Measurements from ENCODE around the gene ZFHX2.

ZFHX2 gene

DNA sequence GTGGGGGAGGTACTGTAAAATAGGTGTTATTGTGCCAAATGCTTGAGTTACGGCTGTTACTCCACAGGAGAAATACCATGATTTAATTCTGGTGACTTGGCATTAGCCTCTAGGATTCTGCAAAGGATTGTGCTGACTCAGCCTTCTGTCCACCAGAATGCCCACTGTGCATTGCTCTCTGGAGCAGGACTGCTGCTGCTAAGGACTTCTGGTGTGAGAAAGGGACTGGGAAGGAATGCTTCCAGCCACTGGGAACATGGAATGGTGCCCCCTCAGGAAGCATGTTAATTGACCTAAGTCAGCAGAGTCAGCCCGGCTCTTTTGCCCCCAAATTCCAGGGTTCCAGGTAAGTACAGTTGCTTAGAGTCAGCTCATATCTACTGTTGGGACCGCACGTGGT is 32.9 kb downstream of the ZFHX2 start:
- DNase-seq (ENCODE audit: low read depth): no peak

DNA sequence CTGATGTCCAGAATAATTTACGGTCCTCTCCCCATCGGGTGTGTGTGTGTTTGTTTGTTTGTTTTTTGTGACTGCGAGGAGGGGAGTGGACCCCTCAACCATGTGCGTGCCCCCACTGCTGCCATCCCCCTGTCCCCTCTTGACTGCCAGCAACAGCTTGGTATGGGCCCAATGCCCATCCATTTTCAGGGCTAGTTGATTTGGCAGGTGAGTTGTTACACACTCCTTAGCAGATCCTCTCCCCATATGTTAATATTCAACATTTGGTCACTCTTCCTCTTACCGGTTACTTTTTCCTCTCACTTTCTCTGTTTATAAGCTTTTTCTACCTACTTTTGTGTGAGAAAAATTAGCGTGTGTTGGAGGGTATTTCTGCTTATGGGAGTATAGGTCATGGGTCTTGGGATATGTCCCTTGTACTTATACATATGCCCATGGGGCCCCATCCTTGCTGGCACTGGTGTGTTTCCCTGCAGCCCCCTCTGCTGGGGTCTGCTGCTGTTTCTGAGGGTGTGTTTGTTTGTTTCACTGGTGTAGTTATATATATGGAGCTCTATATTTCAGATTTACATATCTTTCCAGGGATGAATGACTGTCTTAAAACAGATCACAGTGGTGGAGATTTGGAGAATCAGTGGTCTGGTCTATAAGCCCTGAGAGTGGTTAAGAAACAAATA is 33.8 kb downstream of the ZFHX2 start:
- DNase-seq (ENCODE audit: low read depth): no peak

DNA sequence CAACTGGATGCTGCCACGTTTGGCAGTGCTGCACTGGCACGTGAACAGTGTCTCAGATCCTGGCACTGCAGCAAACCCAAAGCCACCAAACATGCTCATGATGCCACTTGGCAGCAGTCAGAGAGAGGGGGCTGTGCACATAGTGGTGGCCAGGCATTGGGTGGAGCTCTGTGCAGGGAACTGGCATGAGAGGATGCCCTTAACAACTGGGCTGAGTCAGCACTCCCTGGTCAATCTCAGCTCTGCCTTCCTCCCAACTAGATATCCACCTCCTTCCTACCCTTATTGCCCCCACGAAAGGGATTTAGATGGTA is 37.0 kb downstream of the ZFHX2 start:
- DNase-seq (ENCODE audit: low read depth): no peak

DNA sequence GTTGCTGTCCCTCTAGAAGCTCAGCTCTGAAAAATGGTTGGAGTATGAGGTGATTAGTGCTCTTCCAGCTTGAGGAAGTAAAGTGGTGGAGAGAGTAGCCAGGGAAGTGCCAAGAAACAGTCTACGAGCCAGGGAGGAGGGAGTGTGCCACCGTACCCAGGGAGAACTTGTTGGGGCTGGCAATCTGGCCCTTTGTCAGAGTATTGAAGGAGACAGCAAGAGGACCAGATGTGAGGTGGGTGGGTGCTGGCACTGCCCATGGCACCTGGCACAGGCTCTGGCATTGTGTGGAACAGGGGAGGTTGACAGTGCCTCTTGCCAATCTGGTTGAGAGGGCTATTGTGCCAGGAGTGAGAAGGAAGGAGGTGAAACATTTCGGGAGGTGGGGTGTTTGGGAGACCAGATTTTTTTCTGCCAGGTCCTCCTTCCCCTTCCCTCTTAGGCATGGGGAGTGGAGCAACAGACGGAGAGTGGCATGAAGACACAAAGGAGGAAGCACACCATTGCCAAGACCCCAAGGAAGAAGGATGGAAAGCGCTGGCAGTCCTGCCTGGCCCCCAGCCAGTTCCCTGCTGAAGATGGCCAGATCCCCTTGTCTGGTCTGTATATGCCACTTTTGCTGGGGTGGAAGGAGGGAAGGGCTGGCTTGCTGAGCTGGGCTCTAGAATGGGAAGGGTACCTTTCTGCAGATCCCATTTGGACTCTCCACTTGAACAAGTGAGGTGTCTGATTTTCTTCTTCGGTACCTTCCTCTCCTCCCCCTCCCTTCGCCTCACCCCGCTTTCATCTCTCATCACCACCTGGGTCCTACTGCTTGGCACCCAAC is 37.5 kb downstream of the ZFHX2 start:
- DNase-seq (ENCODE audit: low read depth): no peak

- DNase-seq (ENCODE audit: low read depth): no peak
Measured at GRCh38 chr14:23513005-23513817, 38.4 kb downstream of the ZFHX2 start.

DNA sequence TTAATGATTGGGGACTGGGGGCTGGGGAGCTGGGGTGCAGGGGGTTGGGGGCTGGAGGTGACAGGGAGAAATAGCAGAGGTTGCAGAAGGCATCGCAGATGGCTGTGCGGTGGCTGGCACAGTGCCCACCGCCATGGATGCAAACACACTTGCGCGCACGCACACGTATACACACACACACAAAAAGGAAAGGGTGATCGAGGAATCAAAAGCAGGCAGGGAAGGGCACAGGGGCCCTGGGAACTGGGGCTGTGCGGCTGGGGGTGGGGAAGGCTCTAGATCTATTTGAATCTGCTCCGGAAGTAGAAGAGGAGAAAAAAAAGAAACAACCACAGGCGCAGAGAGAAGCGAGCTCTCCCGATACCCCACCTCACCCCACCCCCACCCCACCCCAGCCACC is 39.4 kb downstream of the ZFHX2 start:
- DNase-seq (ENCODE audit: low read depth): no peak

GRCh38 chr14:23494223-23494622 is 57.3 kb downstream of the ZFHX2 start:
- no peak for DNase-seq (ENCODE audit: low read depth)

DNA sequence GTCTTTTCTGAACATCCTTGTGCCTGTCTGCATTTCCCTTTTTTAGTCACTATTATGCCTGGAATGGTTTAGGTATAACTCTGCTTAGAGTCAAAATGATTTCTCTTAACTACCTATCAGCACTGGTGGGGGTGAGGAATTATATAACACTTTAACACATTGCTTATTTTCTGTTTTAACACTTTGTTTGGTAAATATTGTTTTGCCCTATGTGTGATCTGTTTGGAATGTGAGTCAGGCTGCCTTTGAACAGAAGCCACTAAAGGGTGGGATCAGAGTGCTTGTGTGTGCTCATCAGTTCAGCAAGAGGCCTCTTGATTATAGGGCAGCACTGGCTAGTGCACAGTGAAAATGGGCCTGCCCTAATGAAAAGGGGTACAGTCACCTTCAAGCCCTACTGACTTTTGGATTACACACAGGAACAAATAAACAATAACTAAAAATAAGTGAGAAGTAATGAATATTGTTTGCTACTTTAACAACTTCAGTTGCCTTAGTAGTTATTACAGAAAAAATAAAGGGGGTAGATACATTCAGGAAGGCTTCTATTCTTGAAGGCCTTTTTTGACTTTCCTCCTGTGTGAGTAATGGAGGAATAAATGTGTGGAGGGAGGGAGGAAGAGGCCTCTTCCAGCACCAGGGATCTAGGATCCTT is 58.8 kb downstream of the ZFHX2 start:
- DNase-seq (ENCODE audit: low read depth): no peak

DNA sequence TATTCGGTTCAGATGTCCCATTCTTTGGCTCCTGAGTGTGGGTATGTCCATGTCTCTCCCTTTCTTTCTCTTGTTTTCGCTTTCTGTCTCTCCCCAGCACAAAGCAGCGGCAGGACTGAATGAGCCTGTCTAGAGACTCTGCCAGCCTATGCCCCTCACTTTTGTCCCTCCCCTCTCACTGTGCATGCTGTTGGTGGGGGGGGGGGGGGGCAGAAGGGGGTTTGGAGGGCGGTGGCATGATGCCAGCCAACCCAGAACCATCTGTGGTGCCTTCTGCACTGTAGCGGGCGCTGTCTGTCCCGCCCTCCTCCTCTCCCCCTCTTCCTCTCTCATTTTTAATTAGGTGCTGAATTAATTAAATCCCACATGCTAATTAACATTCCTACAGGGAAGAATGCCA is 64.3 kb downstream of the ZFHX2 start:
- DNase-seq (ENCODE audit: low read depth): no peak

DNA sequence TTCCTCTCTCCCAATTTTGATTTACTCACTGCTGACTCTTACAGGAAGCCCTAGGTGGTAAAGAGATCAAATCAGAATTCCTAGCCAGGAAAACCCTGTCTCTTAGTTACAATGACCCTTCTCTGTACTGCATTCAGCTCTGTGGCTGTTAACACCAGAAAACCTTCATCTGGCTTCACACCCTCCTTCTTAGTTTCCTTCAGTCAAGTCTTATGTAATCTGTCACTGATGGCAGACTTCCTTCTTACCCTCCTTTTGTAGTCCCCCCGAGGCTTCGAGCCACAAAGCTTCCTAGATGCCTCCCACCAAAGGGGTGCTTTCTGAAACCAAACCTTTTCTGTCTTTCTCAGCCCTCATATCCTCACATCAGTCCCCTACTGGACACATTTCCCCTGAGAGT is 65.5 kb downstream of the ZFHX2 start:
- DNase-seq (ENCODE audit: low read depth): no peak

- no peak for DNase-seq (ENCODE audit: low read depth)
Measured at GRCh38 chr14:23485326-23485725, 66.2 kb downstream of the ZFHX2 start.

GRCh38 chr14:23483236-23483854 is 68.2 kb downstream of the ZFHX2 start:
- DNase-seq (ENCODE audit: low read depth): no peak

- no peak for DNase-seq (ENCODE audit: low read depth)
Measured at GRCh38 chr14:23482823-23483148, 68.8 kb downstream of the ZFHX2 start.

DNA sequence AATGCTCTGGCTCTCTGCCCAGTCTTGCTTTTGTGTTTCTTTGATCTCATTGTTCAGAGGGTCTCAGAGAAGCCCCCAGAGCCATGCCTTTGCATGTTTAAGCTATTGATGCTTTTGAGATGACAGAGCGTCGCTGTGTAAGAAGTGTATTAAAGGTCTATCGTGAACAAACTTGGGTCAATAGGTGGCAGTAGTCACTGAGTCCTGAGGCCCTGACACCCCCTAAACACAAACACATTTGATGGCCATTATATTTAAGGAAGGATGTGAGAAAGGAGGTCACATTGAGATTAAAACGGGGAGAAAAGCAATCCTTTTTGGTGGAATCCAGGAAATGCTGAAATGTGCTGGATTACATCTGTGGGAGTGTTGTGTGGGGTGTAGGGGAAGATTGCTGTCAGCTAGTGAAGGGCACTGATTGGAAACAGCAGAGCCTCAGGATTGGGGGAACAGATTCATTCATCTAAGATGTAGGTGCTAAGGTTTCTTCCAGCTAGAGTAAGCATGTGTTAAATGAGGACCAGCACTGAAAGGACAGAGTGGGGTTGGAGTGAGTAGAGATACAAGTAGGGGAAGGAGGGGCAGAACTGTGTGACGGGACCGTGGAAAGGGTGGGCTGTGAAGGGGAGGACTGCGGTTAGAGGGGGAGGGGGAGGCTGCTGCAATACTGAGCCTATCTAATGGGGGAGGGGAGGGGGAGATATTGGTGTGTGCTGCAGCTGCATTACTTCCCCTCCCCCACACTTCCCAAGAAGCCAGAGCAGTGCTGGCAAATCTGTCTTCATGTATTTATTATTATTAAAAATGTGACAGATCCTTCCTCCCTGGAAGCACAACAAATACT is 69.4 kb downstream of the ZFHX2 start:
- no peak for DNase-seq (ENCODE audit: low read depth)

DNA sequence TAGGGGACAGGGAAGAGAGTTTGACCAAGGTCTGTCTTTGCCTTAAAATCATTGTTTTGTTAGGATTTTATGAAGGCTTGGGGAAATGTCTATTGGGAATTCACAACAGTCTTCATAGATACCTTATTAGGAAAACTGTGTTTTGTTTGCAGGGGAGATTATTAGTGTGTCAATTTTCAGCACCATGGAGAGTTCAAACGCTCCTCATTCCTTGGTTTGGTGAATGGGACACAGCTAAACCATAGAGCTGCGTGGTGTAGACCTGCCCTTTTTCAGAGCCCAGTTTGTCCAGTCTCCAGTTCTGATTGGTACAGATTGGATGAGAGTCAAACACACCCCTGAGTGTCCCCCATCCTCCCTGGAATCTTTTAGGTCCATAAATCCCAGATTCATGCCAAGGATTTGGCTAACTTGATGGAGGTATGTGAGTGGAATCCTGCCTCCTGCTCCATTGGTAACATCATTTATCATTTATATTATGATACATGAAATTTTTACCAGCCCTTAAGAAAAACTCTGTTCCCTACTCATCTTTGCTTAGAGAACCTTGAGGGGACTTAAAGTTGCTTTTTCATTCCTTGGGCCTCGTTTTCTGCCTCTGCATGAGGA is 70.1 kb downstream of the ZFHX2 start:
- DNase-seq (ENCODE audit: low read depth): no peak

GRCh38 chr14:23478109-23478759 is 73.3 kb downstream of the ZFHX2 start:
- peak; percentile 38 for DNase-seq (ENCODE audit: low read depth)

DNA sequence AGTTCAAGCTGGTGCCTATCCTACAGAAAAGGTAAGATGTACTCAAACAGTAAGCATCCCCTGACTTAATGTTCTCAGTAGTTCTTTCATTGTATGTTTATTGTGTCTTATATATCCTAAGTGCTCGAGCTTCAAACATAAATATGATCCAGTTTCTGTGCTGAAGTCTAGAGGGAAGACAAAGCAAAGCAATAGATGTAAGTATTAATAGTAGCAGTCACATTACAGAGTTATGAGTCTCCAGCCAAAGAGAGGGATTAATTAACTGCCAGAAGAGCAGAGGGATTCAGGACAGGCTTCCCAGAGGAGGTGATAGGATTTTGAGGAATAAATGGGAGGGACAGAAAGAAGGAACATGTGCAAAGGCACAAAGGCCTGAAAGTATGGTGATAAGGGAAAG is 80.6 kb downstream of the ZFHX2 start:
- DNase-seq (ENCODE audit: low read depth): no peak
